H1 (cell line): ENCODE data around the gene RNF166. TPM values are rescaled to one million over a fixed set of nuclear protein-coding genes. Genes with fewer than 3 reads are reported as not detected.

Experiments
- CTCF ChIA-PET: fragments of 300-600 bp; sonication (Branson Sonifier 250); formaldehyde crosslinking; loops from one replicate; lab custom pipeline; 2021; ENCODE audit not compliant: partially characterized antibody; lab: Charles Lee
- POLR2A ChIA-PET: fragments of 300-600 bp; sonication (Branson Sonifier 250); formaldehyde crosslinking; loops from one replicate; lab custom pipeline; 2021; ENCODE audit warnings: inconsistent platforms; ENCODE audit not compliant: partially characterized antibody; lab: Charles Lee
- DNase-seq, 2 experiments: peaks; one replicate each; pipeline versions ENCODE4 v3.0.0 to v3.0.0-alpha.2; 2010 to 2022; ENCODE audit warnings: low spot score in 2 of 2, low read depth in 1 of 2, mixed read lengths in 1 of 2
- FAIRE-seq: peaks from 2 replicates; lab custom pipeline; 2011; peaks lifted over from hg19 to GRCh38; lab: Jason Lieb, UNC
- H2AFZ ChIP-seq: 2 replicates; pipeline ENCODE4 v1.8.1; 2012; ENCODE audit warnings: low read length, inconsistent platforms
- H2AK5ac ChIP-seq: 2 replicates; pipeline ENCODE4 v1.6.1; 2013; ENCODE audit warnings: low read depth, low read length
- H2BK120ac ChIP-seq: replicated peaks from 2 replicates; pipeline ENCODE3; 2013; ENCODE audit warnings: low read depth, low read length, inconsistent platforms
- H2BK12ac ChIP-seq: 2 replicates; pipeline ENCODE4 v1.6.1; 2013; ENCODE audit warnings: low read depth, low read length
- H2BK15ac ChIP-seq: 2 replicates; pipeline ENCODE4 v1.6.1; 2013; ENCODE audit warnings: low read length
- H2BK20ac ChIP-seq: 2 replicates; pipeline ENCODE4 v1.6.1; 2013; ENCODE audit warnings: low read length
- H2BK5ac ChIP-seq: 2 replicates; pipeline ENCODE4 v1.6.1; 2013; ENCODE audit warnings: low read depth, low read length
- H3K14ac ChIP-seq: 2 replicates; pipeline ENCODE4 v1.6.1; 2013; ENCODE audit warnings: inconsistent platforms; ENCODE audit not compliant: insufficient read length
- H3K18ac ChIP-seq: 2 replicates; pipeline ENCODE4 v1.6.1; 2013; ENCODE audit warnings: low read length; ENCODE audit errors: extremely low read depth
- H3K23ac ChIP-seq: 2 replicates; pipeline ENCODE4 v1.6.1; 2013; ENCODE audit warnings: inconsistent platforms; ENCODE audit not compliant: insufficient read length
- H3K23me2 ChIP-seq: 2 replicates; pipeline ENCODE4 v1.6.1; 2013; ENCODE audit warnings: low read depth, low read length
- H3K27ac ChIP-seq: 2 replicates; pipeline ENCODE4 v1.6.1; 2011; ENCODE audit warnings: low read depth, low read length, inconsistent platforms
- H3K27me3 ChIP-seq, 4 experiments: replicated peaks in 1 of 4; 1 replicate in 1 of 4; 2 replicates in 3 of 4; pipeline versions ENCODE4 v1.6.1 to v1.8.1; 2011 to 2013; ENCODE audit warnings: low read length in 3 of 4, mild to moderate bottlenecking in 3 of 4, inconsistent platforms in 2 of 4, mixed read lengths in 2 of 4, moderate library complexity in 1 of 4; ENCODE audit not compliant: control insufficient read depth in 3 of 4, insufficient read depth in 3 of 4; ENCODE audit errors: extremely low read depth in 1 of 4
- H3K36me3 ChIP-seq, 4 experiments: 2 replicates each; pipeline versions ENCODE4 v1.6.1 to v1.8.1; 2011 to 2013; ENCODE audit warnings: mild to moderate bottlenecking in 4 of 4, low read length in 3 of 4, moderate library complexity in 2 of 4, control low read depth in 1 of 4, inconsistent platforms in 1 of 4; ENCODE audit not compliant: insufficient read depth in 4 of 4, control insufficient read depth in 2 of 4
- H3K4ac ChIP-seq: replicated peaks from 2 replicates; pipeline ENCODE3; 2013; ENCODE audit warnings: low read length, low read depth, mixed read lengths, inconsistent platforms; ENCODE audit not compliant: insufficient read length
- H3K4me1 ChIP-seq, 4 experiments: replicated peaks in 1 of 4; 1 replicate in 1 of 4; 2 replicates in 3 of 4; pipeline versions ENCODE4 v1.6.1 to v1.8.1; 2011 to 2013; ENCODE audit warnings: low read length in 3 of 4, inconsistent platforms in 2 of 4, mixed read lengths in 1 of 4; ENCODE audit not compliant: insufficient read depth in 4 of 4, control insufficient read depth in 3 of 4
- H3K4me2 ChIP-seq, 2 experiments: 2 replicates each; pipeline versions ENCODE4 v1.6.1 to v1.8.1; 2011 to 2013; ENCODE audit warnings: low read depth in 2 of 2, low read length in 2 of 2, control low read depth in 1 of 2, inconsistent platforms in 1 of 2, mild to moderate bottlenecking in 1 of 2; ENCODE audit not compliant: insufficient read depth in 1 of 2
- H3K4me3 ChIP-seq, 4 experiments: fragments of 200-600, 300-600 bp in 1 of 4; sonication (generic), shearing (Covaris generic), sonication (Bioruptor Twin) in 1 of 4; 2 replicates each; pipeline versions ENCODE4 v1.5.1 to v1.8.1; 2011 to 2016; ENCODE audit warnings: low read length in 4 of 4, low read depth in 3 of 4, control low read depth in 2 of 4, inconsistent platforms in 2 of 4, mild to moderate bottlenecking in 2 of 4, mixed read lengths in 1 of 4, moderate library complexity in 1 of 4; ENCODE audit not compliant: insufficient read depth in 2 of 4; ENCODE audit errors: extremely low read depth in 1 of 4
- H3K56ac ChIP-seq: replicated peaks from 2 replicates; pipeline ENCODE3; 2013; ENCODE audit warnings: low read depth, mild to moderate bottlenecking, mixed read lengths, low read length, inconsistent platforms; ENCODE audit not compliant: insufficient read length
- H3K79me1 ChIP-seq: 2 replicates; pipeline ENCODE4 v1.6.1; 2013; ENCODE audit warnings: low read depth, low read length, control low read depth
- H3K79me2 ChIP-seq, 2 experiments: 2 replicates each; pipeline versions ENCODE4 v1.6.1 to v1.8.1; 2012 to 2013; ENCODE audit warnings: low read length in 2 of 2, mild to moderate bottlenecking in 2 of 2, inconsistent platforms in 1 of 2; ENCODE audit not compliant: insufficient read depth in 2 of 2, control insufficient read depth in 1 of 2
- H3K9ac ChIP-seq, 4 experiments: replicated peaks in 1 of 4; 1 replicate in 1 of 4; 2 replicates in 3 of 4; pipeline versions ENCODE4 v1.6.1 to v1.8.1; 2011 to 2013; ENCODE audit warnings: low read depth in 3 of 4, low read length in 3 of 4, control low read depth in 2 of 4, mild to moderate bottlenecking in 2 of 4, moderate library complexity in 2 of 4, inconsistent platforms in 1 of 4; ENCODE audit errors: extremely low read depth in 1 of 4
- H3K9me3 ChIP-seq, 2 experiments: 2 replicates each; pipeline versions ENCODE4 v1.6.1 to v1.8.1; 2012 to 2013; ENCODE audit warnings: mild to moderate bottlenecking in 2 of 2, moderate library complexity in 2 of 2, control low read depth in 1 of 2, inconsistent platforms in 1 of 2, low read depth in 1 of 2, low read length in 1 of 2, mixed read lengths in 1 of 2; ENCODE audit not compliant: insufficient read depth in 2 of 2
- H4K20me1 ChIP-seq, 2 experiments: replicated peaks in 1 of 2; 2 replicates each; pipeline versions ENCODE3 to v1.8.1; 2011 to 2013; ENCODE audit warnings: inconsistent platforms in 2 of 2, low read length in 2 of 2, mild to moderate bottlenecking in 1 of 2; ENCODE audit not compliant: insufficient read depth in 2 of 2, control insufficient read depth in 1 of 2
- H4K5ac ChIP-seq: 2 replicates; pipeline ENCODE4 v1.6.1; 2013; ENCODE audit warnings: low read length, low read depth, mixed read lengths, inconsistent platforms; ENCODE audit not compliant: insufficient read length
- H4K8ac ChIP-seq: 2 replicates; pipeline ENCODE4 v1.8.0; 2013; ENCODE audit warnings: mild to moderate bottlenecking, moderate library complexity, low read length, inconsistent platforms; ENCODE audit not compliant: insufficient read depth; ENCODE audit errors: extremely low read depth
- H4K91ac ChIP-seq: replicated peaks from 2 replicates; pipeline ENCODE3; 2013; ENCODE audit warnings: low read length, mixed read lengths, inconsistent platforms; ENCODE audit not compliant: insufficient read length
- BACH1 ChIP-seq: IDR thresholded peaks from 2 replicates; pipeline ENCODE4 v1.6.1; 2012; ENCODE audit warnings: low read length, improper control_type of control experiment
- CBX8 ChIP-seq: fragments of 300-800, 300-1000 bp; sonication (generic); IDR thresholded peaks from 2 replicates; pipeline ENCODE4 v1.7.1; 2016; ENCODE audit warnings: low read depth, low read length, borderline replicate concordance
- CREB1 ChIP-seq: IDR thresholded peaks from 2 replicates; pipeline ENCODE4 v1.6.1; 2012; ENCODE audit warnings: inconsistent platforms
- EGR1 ChIP-seq: IDR thresholded peaks from 2 replicates; pipeline ENCODE4 v1.6.1; 2011; ENCODE audit warnings: low read depth, low read length, borderline replicate concordance
- EP300 ChIP-seq, 2 experiments: IDR thresholded peaks; 1 replicate in 1 of 2; 2 replicates in 1 of 2; pipeline ENCODE4 v1.6.1; 2011 to 2012; ENCODE audit warnings: low read depth in 2 of 2, low read length in 2 of 2, mild to moderate bottlenecking in 2 of 2, borderline replicate concordance in 1 of 2, inconsistent platforms in 1 of 2, moderate library complexity in 1 of 2
- RFX5 ChIP-seq: IDR thresholded peaks from 2 replicates; pipeline ENCODE4 v1.6.1; 2011; ENCODE audit warnings: low read depth, low read length, improper control_type of control experiment, borderline replicate concordance
- SIN3A ChIP-seq, 2 experiments: IDR thresholded peaks in 1 of 2; conservative IDR thresholded peaks in 1 of 2; 2 replicates each; pipeline ENCODE4 v1.6.1; 2011 to 2012; ENCODE audit warnings: low read length in 2 of 2, improper control_type of control experiment in 1 of 2, low read depth in 1 of 2, mild to moderate bottlenecking in 1 of 2
- SUZ12 ChIP-seq: fragments of 200-600 bp; sonication (generic); IDR thresholded peaks from 2 replicates; pipeline ENCODE4 v1.6.1; 2012; ENCODE audit warnings: mild to moderate bottlenecking, inconsistent platforms, low read length, moderate library complexity, mixed read lengths
- TEAD4 ChIP-seq: IDR thresholded peaks from 2 replicates; pipeline ENCODE4 v1.6.1; 2012; ENCODE audit warnings: low read depth, low read length, inconsistent platforms, mixed read lengths
- WGBS, 2 experiments: shearing (Covaris generic) in 1 of 2; methylation state at CpG; one replicate each; pipeline versions ENCODE4 v1.1.6 to v1.1.7; 2013 to 2015; ENCODE audit warnings: low lambda C conversion rate in 2 of 2, mixed read lengths in 2 of 2, inconsistent platforms in 1 of 2, low coverage in 1 of 2, missing lambda C conversion rate in 1 of 2; ENCODE audit not compliant: insufficient replicate concordance in 2 of 2, insufficient coverage in 1 of 2, insufficient read length in 1 of 2; ENCODE audit errors: extremely low coverage in 1 of 2, missing lambda C conversion rate in 1 of 2; 5-methylcytosine and 5-hydroxymethylcytosine counted together
- polyA plus RNA-seq, 7 experiments: library from polyadenylated mRNA; depleted of rRNA in 3 of 7; stranded (reverse) in 5 of 7; unstranded in 2 of 7; fragments of >200 nt in 5 of 7; fragments of 200-250 nt in 2 of 7; gene quantifications; 1 replicate in 5 of 7; 2 replicates in 1 of 7; 4 replicates in 1 of 7; pipeline versions ENCODE4 v1.2.1 to v1.2.3, GENCODE V29; 2011 to 2013; ENCODE audit warnings: missing spikeins in 2 of 7, mixed read lengths in 2 of 7
- total RNA-seq: library from RNA; stranded (reverse); fragmentation: NEBNext Ultra II Directional; extraction: Animal tissue kit (Norgen Biotek cat#: 25700); gene quantifications from 2 replicates; pipeline ENCODE4 v1.2.1, GENCODE V29; 2021
- TF ChIP-seq, protein P1 (sequence below), 3 experiments: IDR thresholded peaks; 1 replicate in 2 of 3; 2 replicates in 1 of 3; pipeline versions ENCODE4 v1.5.1 to v1.6.1; 2011; ENCODE audit warnings: low read length in 3 of 3, mild to moderate bottlenecking in 3 of 3, inconsistent platforms in 2 of 3, low read depth in 1 of 3, moderate library complexity in 1 of 3; ENCODE audit not compliant: insufficient read depth in 1 of 3; ENCODE audit errors: control extremely low read depth in 1 of 3

RNF166 gene
- total and polyA plus RNA-seq, 2 of the 8 experiments (the other 6 are each of a cell fraction or from before 2014, with no cell fraction given), result 29.8 to 31.2 TPM

DNA sequence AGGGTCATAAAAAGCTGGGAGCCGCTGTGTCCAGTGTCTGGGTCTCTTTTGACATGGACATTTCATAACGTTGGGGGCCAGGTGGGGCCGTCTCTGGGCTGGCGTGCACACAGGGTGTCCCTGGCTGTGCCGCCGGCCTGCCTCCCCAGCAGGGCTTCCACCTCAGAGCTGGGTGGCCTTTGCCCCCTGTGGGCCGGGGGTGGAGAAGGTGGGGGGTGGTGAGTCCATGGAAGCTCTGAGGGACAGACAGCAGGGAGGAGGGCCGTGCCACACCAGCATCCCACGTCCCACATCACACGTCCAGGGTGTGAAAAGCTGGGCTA, 19.0 kb downstream of the RNF166 start:
- Histone ChIP-seq H4K5ac (no peak overlapping the region), H2BK5ac (no peak overlapping the region), H4K8ac (no peak overlapping the region), H3K9ac (no peak overlapping the region), H3K79me2 (no peaks in the 10 kb centered on the region), H4K91ac (no peak overlapping the region), H3K4me2 (peak overlapping the region; percentile 69 to 98; a peak in 2 of 4 replicates), H2AFZ (no peak overlapping the region), H2BK15ac (no peak overlapping the region), H3K4ac (no peak overlapping the region), H3K14ac (no peak overlapping the region), H3K4me3 (no peak overlapping the region), H3K36me3 (no peaks in the 10 kb centered on the region), H3K56ac (no peak overlapping the region), H3K27me3 (peaks cover 0 to 12% (median 9%) of the 10 kb centered on the region in 4 experiments; a peak in 3 of 7 replicates), H3K23me2 (peaks cover 13% of the 10 kb centered on the region; the same call in 1 of the 2 replicates), H2BK120ac (no peak overlapping the region), H3K9me3 (no peaks in the 10 kb centered on the region), H3K18ac (no peak overlapping the region), H2BK20ac (no peak overlapping the region), H3K23ac (no peak overlapping the region), H2BK12ac (no peak overlapping the region), H3K4me1 (peaks cover 0 to 8% (median 6%) of the 10 kb centered on the region in 4 experiments; a peak in 6 of 7 replicates), H3K79me1 (no peaks in the 10 kb centered on the region), H2AK5ac (no peak overlapping the region), H3K27ac (no peak overlapping the region), H4K20me1 (peaks cover 0 to 2% of the 10 kb centered on the region in 2 experiments)
- POLR2A ChIA-PET, result interaction anchor here (0.6 to 2.3 kb wide), 9 partner anchors 10 to 122 kb away, joined by 3 to 8 read pairs (median 4); no protein-coding TSS in a partner anchor
- 88% methylated on average over 7 of the region's 10 CpGs; no CpG with 5 or more reads in 1 of the 2 experiments for WGBS, 2 experiments
- DNase-seq (no peak), FAIRE-seq (no peak)
- TF ChIP-seq, protein P1, sequence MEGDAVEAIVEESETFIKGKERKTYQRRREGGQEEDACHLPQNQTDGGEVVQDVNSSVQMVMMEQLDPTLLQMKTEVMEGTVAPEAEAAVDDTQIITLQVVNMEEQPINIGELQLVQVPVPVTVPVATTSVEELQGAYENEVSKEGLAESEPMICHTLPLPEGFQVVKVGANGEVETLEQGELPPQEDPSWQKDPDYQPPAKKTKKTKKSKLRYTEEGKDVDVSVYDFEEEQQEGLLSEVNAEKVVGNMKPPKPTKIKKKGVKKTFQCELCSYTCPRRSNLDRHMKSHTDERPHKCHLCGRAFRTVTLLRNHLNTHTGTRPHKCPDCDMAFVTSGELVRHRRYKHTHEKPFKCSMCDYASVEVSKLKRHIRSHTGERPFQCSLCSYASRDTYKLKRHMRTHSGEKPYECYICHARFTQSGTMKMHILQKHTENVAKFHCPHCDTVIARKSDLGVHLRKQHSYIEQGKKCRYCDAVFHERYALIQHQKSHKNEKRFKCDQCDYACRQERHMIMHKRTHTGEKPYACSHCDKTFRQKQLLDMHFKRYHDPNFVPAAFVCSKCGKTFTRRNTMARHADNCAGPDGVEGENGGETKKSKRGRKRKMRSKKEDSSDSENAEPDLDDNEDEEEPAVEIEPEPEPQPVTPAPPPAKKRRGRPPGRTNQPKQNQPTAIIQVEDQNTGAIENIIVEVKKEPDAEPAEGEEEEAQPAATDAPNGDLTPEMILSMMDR (IDR thresholded peaks at IDR 0.05; ENCODE audit: control extremely low read depth in 1 of 3, insufficient read depth in 1 of 3, low read depth in 1 of 3, low read length in 3 of 3), result no peak
- TF ChIP-seq EP300 (IDR thresholded peaks at IDR 0.05; ENCODE audit: borderline replicate concordance in 1 of 2, low read depth in 2 of 2, low read length in 2 of 2), result no peak
- TF ChIP-seq CREB1, result no peak
- no peak for TF ChIP-seq TEAD4
- TF ChIP-seq BACH1, result no peak
- no peak for TF ChIP-seq SIN3A (conservative IDR thresholded peaks at IDR 0.05 in 1 of 2, IDR thresholded peaks at IDR 0.05 in 1 of 2; ENCODE audit: low read depth in 1 of 2, low read length in 2 of 2)
- TF ChIP-seq SUZ12, result no peak
- no peak for TF ChIP-seq CBX8
- TF ChIP-seq RFX5, result no peak
- TF ChIP-seq EGR1, result no peak
- CTCF ChIA-PET, result interaction anchor here (0.6 to 5.7 kb wide), 10 partner anchors 11 to 738 kb away, joined by 3 to 87 read pairs (median 4); no protein-coding TSS in a partner anchor
